DOHH2 (cell line): Measurements from ENCODE around the gene B3GNT8.

ENCODE experiments used
- EZH2phosphoT487 ChIP-seq: fragments of 200-600 bp; sonication (generic); IDR thresholded peaks from 2 replicates; pipeline ENCODE4 v1.6.1; 2017; ENCODE audit warnings: borderline replicate concordance, mild to moderate bottlenecking, antibody characterized with exemption, low read length, moderate library complexity, mixed read lengths
- TF ChIP-seq, protein P1 (sequence below): fragments of 200-600 bp; sonication (generic); IDR thresholded peaks from one replicate; pipeline ENCODE4 v1.5.1; 2014; ENCODE audit warnings: antibody characterized with exemption, mild to moderate bottlenecking, low read depth, low read length; ENCODE audit not compliant: poor library complexity, severe bottlenecking

DNA sequence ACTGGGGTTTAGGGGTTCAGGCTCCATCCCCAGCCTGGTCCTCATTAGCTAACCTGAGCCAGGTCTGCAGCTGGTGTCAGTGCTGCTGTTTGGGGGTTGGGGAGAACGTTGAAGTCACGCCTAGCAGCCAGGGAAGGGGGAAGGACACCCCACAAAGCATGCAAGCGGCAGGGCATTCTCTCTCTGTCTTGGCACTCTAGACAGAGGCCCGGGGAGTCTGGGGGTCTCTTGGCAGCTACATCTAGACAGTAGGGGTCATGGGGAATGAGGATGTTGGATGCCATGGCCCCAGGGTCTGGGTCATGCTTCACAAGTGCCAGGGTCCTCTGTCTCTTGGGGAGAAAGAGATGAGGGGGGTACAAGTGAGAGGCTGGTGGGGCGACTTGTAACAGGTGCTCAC lies 18.4 kb upstream of the B3GNT8 start:
- TF ChIP-seq, protein P1, sequence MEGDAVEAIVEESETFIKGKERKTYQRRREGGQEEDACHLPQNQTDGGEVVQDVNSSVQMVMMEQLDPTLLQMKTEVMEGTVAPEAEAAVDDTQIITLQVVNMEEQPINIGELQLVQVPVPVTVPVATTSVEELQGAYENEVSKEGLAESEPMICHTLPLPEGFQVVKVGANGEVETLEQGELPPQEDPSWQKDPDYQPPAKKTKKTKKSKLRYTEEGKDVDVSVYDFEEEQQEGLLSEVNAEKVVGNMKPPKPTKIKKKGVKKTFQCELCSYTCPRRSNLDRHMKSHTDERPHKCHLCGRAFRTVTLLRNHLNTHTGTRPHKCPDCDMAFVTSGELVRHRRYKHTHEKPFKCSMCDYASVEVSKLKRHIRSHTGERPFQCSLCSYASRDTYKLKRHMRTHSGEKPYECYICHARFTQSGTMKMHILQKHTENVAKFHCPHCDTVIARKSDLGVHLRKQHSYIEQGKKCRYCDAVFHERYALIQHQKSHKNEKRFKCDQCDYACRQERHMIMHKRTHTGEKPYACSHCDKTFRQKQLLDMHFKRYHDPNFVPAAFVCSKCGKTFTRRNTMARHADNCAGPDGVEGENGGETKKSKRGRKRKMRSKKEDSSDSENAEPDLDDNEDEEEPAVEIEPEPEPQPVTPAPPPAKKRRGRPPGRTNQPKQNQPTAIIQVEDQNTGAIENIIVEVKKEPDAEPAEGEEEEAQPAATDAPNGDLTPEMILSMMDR: no peak
- TF ChIP-seq EZH2phosphoT487: no peak
